Hematopoietic multipotent progenitor cell treated with erythropoietin and hydrocortisone succinate and interleukin-3 and kit ligand, for 4 days (in vitro differentiated cells): ENCODE results near the gene ASB14.
"Not testable (repeated sequence)": the region's sequence is repeated elsewhere in the genome, so short reads cannot be mapped to it uniquely, and the experiment has no call there.

Experiments
- DNase-seq: peaks from one replicate; pipeline ENCODE4 v3.0.0-alpha.2; 2015

The ASB14 gene

GRCh38 chr3:57292159-57292896, at the start of gene ASB14:
Gene ASB14 (minus strand): TSS chr3:57292685. CDS start chr3:57292033, 652 bp downstream.
- DNase-seq: no peak

GRCh38 chr3:57339071-57339642, 46.7 kb upstream of the ASB14 start:
- peak; percentile 16 for DNase-seq

- DNase-seq: not testable (repeated sequence)
Measured at GRCh38 chr3:57338272-57339070, 46.0 kb upstream of the ASB14 start.

GRCh38 chr3:57335283-57335938, 42.9 kb upstream of the ASB14 start:
- DNase-seq: no peak

GRCh38 chr3:57331078-57331610, 38.7 kb upstream of the ASB14 start:
- DNase-seq: peak; percentile 8

- DNase-seq: not testable (repeated sequence)
Measured at GRCh38 chr3:57326498-57326897, 34.0 kb upstream of the ASB14 start.

GRCh38 chr3:57314204-57314603, 21.7 kb upstream of the ASB14 start:
- no peak for DNase-seq

- peak; percentile 58 for DNase-seq
Measured at GRCh38 chr3:57309769-57310360, 17.4 kb upstream of the ASB14 start.

GRCh38 chr3:57303520-57303919, 11.0 kb upstream of the ASB14 start:
- not testable (repeated sequence) for DNase-seq

GRCh38 chr3:57298041-57298440, 5.6 kb upstream of the ASB14 start:
- DNase-seq: no peak

- DNase-seq: no peak
Measured at GRCh38 chr3:57292897-57293526, 527 bp upstream of the ASB14 start.

- no peak for DNase-seq
Measured at GRCh38 chr3:57288403-57288802, 4.1 kb downstream of the ASB14 start.

GRCh38 chr3:57287205-57287604, 5.3 kb downstream of the ASB14 start:
- DNase-seq: no peak

- DNase-seq: no peak
Measured at GRCh38 chr3:57283334-57283733, 9.2 kb downstream of the ASB14 start.

- DNase-seq: peak; percentile 78
Measured at GRCh38 chr3:57281715-57282114, 10.8 kb downstream of the ASB14 start.

GRCh38 chr3:57279685-57280084, 12.8 kb downstream of the ASB14 start:
- no peak for DNase-seq

GRCh38 chr3:57278237-57278636, 14.2 kb downstream of the ASB14 start:
- DNase-seq: no peak

- no peak for DNase-seq
Measured at GRCh38 chr3:57275393-57275792, 17.1 kb downstream of the ASB14 start.

- no peak for DNase-seq
Measured at GRCh38 chr3:57274845-57275244, 17.6 kb downstream of the ASB14 start.

GRCh38 chr3:57268416-57268815, 24.1 kb downstream of the ASB14 start:
- no peak for DNase-seq

GRCh38 chr3:57261929-57262328, 30.6 kb downstream of the ASB14 start:
- no peak for DNase-seq

- DNase-seq: no peak
Measured at GRCh38 chr3:57261119-57261518, 31.4 kb downstream of the ASB14 start.
